HG03439 (cell line): ENCODE data around the gene DHRS13.
A peak's percentile ranks its signal among the peaks of the same experiment; 100 is the strongest.
"Not testable (repeated sequence)": the region's sequence is repeated elsewhere in the genome, so short reads cannot be mapped to it uniquely, and the experiment has no call there.

ENCODE experiments used
- ATAC-seq: cut with Tn5 transposase; IDR thresholded peaks from one replicate; pipeline ENCODE4 v1.9.1; 2021; ENCODE audit warnings: mild to moderate bottlenecking, moderate library complexity; ENCODE audit not compliant: unreplicated experiment

The DHRS13 gene

GRCh38 chr17:28861393-28862203 lies 41.3 kb downstream of the DHRS13 start:
- ATAC-seq, result no peak

GRCh38 chr17:28860363-28860808 lies 42.5 kb downstream of the DHRS13 start:
- ATAC-seq, result no peak

- no peak for ATAC-seq
These were observed 44.0 kb downstream of the DHRS13 start for GRCh38 chr17:28858801-28859355.

- ATAC-seq, result no peak
These were observed 44.7 kb downstream of the DHRS13 start for GRCh38 chr17:28857905-28858800.

GRCh38 chr17:28856028-28856574 lies 46.8 kb downstream of the DHRS13 start:
- ATAC-seq, result no peak

- ATAC-seq, result no peak
These were observed 47.6 kb downstream of the DHRS13 start for GRCh38 chr17:28855336-28855679.

GRCh38 chr17:28854457-28855335 lies 48.2 kb downstream of the DHRS13 start, which contains the start of gene ERAL1:
Gene ERAL1, plus strand, starts transcription at chr17:28855016. Its CDS starts 19 bp downstream, at chr17:28855035.
- ATAC-seq, result peak; percentile 88

GRCh38 chr17:28853295-28853694 lies 49.6 kb downstream of the DHRS13 start:
- ATAC-seq, result no peak

GRCh38 chr17:28849281-28849680 lies 53.6 kb downstream of the DHRS13 start:
- ATAC-seq, result no peak

GRCh38 chr17:28848667-28849066 lies 54.2 kb downstream of the DHRS13 start:
- not testable (repeated sequence) for ATAC-seq
